Measurements from ENCODE around the gene RIMS4. TPM values are rescaled to one million over a fixed set of nuclear protein-coding genes. Genes with fewer than 3 reads are reported as not detected.

RIMS4 gene
- total and polyA plus RNA-seq, 7 donors: 0.01 to 0.73 (median 0.16) TPM

DNA sequence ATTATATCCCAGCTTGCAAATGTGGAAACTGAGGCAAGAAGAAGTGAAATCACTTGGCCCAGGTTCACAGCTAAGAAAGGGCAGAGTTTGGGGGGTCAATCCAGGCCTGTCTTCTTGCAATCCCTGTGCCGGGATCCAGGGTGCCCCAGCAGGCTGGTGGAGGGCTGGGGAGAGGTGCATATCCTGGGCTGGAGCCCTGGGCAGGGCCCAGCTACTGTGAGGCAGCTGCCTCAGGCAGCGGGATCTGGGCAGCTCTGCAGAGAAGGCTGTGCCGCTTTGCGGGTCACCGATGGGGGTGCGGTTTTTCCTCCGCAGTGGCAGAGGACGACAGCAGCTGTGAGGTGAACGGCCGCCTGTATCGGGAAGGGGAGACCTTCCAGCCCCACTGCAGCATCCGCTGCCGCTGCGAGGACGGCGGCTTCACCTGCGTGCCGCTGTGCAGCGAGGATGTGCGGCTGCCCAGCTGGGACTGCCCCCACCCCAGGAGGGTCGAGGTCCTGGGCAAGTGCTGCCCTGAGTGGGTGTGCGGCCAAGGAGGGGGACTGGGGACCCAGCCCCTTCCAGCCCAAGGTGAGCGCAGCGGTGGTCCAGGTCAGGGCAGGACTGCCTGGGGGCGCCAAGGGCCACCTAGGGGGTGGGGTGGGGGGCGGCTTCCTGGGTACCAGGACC is 85.8 kb downstream of the RIMS4 start:
- peaks cover 14% of the 10 kb centered on the region for H3K4me1 ChIP-seq
- H3K36me3 ChIP-seq (ENCODE audit: insufficient read depth in 1 of 2, low read depth in 1 of 2): no peaks in the 10 kb centered on the region
- no peaks in the 10 kb centered on the region for H3K27me3 ChIP-seq (ENCODE audit: insufficient read depth in 3 of 3, low read length in 2 of 3)
- intact Hi-C loops (cut with DNase I): no loop called here
- WGBS, 3 donors: 54 to 70% (median 60%) methylated on average over 25 to 26 of the region's 26 CpGs
- DNase-seq (peak in 1 of 2 donors; percentile 51), ATAC-seq (no peak)
- TF ChIP-seq, protein P1, sequence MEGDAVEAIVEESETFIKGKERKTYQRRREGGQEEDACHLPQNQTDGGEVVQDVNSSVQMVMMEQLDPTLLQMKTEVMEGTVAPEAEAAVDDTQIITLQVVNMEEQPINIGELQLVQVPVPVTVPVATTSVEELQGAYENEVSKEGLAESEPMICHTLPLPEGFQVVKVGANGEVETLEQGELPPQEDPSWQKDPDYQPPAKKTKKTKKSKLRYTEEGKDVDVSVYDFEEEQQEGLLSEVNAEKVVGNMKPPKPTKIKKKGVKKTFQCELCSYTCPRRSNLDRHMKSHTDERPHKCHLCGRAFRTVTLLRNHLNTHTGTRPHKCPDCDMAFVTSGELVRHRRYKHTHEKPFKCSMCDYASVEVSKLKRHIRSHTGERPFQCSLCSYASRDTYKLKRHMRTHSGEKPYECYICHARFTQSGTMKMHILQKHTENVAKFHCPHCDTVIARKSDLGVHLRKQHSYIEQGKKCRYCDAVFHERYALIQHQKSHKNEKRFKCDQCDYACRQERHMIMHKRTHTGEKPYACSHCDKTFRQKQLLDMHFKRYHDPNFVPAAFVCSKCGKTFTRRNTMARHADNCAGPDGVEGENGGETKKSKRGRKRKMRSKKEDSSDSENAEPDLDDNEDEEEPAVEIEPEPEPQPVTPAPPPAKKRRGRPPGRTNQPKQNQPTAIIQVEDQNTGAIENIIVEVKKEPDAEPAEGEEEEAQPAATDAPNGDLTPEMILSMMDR (IDR thresholded peaks at IDR 0.05): no peak
- H3K9me3 ChIP-seq: no peaks in the 10 kb centered on the region
- H3K27ac ChIP-seq: no peak overlapping the region
- H3K4me3 ChIP-seq: no peak overlapping the region

DNA sequence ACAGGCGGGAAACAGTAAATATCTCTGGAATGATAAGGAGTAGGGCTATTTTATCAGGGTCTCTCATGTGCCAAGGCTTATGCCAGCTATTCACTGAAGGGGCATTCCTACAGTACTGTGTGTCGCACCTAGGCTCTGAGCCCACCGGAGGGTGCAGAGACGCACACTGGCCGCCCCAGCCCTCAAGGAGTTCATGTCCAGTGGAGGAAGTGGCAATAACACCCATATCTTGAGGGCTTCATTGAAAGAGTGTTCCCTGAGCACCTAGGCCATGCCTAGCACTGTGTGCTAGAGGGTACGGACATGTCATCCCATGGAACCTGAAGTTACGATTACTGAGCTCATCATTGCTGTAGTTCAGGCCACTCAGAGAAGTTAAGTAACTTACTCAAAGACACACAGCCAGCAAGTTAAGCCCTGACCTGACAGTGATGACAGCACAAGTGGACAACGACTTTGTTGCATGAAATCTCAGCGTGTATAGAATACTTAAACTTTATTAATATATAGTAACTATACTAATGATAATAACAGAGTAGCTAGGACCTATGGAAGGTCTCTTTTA is 86.5 kb downstream of the RIMS4 start:
- H3K27ac ChIP-seq: no peak overlapping the region
- no peak for ATAC-seq
- no peaks in the 10 kb centered on the region for H3K9me3 ChIP-seq
- intact Hi-C loops (cut with DNase I): no loop called here
- H3K36me3 ChIP-seq (ENCODE audit: insufficient read depth in 1 of 2, low read depth in 1 of 2): no peaks in the 10 kb centered on the region
- 92 to 94% (median 93%) methylated on average over 9 of the region's 9 CpGs for WGBS, 3 donors
- no peak overlapping the region for H3K4me3 ChIP-seq
- peaks cover 8% of the 10 kb centered on the region for H3K4me1 ChIP-seq
- peak in 1 of 2 donors; percentile 13 for DNase-seq
- H3K27me3 ChIP-seq (ENCODE audit: insufficient read depth in 3 of 3, low read length in 2 of 3): no peaks in the 10 kb centered on the region
- TF ChIP-seq, protein P1 (IDR thresholded peaks at IDR 0.05): no peak

DNA sequence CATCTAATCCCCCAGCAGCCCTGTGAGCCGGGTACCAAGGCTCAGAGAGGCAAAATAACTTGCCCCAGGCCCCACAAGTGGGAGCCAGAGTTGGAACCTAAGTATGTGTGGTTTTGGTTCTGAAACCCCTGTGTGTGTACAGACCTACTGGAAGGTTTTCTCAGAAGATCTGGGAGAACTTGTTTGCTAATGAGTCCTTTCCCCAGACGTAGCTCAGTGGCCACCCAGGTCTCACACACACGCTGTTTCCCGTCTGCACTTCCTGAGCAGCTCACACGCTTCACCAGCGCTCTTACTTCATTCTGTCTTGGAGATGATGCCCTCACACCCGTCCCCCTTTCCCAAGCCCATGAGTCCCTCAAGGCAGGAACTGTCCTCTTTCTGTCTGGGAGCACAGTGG is 87.0 kb downstream of the RIMS4 start:
- ATAC-seq (no peak), DNase-seq (peak in 1 of 2 donors; percentile 17)
- Histone ChIP-seq H3K36me3 (ENCODE audit: insufficient read depth in 1 of 2, low read depth in 1 of 2) (no peaks in the 10 kb centered on the region), H3K27ac (no peak overlapping the region), H3K4me3 (no peak overlapping the region), H3K27me3 (ENCODE audit: insufficient read depth in 3 of 3, low read length in 2 of 3) (no peaks in the 10 kb centered on the region), H3K9me3 (no peaks in the 10 kb centered on the region), H3K4me1 (peaks cover 4% of the 10 kb centered on the region)
- 74 to 83% (median 80%) methylated on average over 7 of the region's 7 CpGs for WGBS, 3 donors
- TF ChIP-seq, protein P1 (IDR thresholded peaks at IDR 0.05): no peak
- intact Hi-C loops (cut with DNase I): no loop called here

DNA sequence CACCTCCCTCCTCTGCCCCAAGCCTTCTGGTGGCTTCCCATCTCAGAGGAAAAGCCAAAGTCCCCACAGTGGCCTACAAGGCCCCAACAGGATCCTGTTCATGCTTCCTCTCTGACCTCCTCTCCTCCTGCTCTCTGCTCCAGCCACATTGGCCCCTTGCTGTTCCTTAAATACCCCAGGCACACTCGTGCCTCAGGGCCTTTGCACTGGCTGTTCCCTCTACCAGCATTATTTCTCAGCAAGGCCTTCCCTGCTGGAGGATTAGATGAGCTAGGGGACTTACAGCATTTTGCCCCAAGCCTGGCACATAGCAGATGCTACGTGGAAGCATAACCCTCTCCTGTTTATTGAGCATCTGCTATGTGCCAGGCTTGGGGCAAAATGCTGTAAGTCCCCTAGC is 87.4 kb downstream of the RIMS4 start:
- Histone ChIP-seq H3K4me1 (peaks cover under 1% of the 10 kb centered on the region), H3K4me3 (no peak overlapping the region), H3K27ac (no peak overlapping the region), H3K36me3 (ENCODE audit: insufficient read depth in 1 of 2, low read depth in 1 of 2) (no peaks in the 10 kb centered on the region), H3K9me3 (no peaks in the 10 kb centered on the region), H3K27me3 (ENCODE audit: insufficient read depth in 3 of 3, low read length in 2 of 3) (no peaks in the 10 kb centered on the region)
- WGBS, 3 donors: 89 to 100% (median 92%) methylated on average over 2 of the region's 2 CpGs
- TF ChIP-seq, protein P1 (IDR thresholded peaks at IDR 0.05): no peak
- intact Hi-C loops (cut with DNase I): no loop called here
- DNase-seq (no peak), ATAC-seq (no peak)

DNA sequence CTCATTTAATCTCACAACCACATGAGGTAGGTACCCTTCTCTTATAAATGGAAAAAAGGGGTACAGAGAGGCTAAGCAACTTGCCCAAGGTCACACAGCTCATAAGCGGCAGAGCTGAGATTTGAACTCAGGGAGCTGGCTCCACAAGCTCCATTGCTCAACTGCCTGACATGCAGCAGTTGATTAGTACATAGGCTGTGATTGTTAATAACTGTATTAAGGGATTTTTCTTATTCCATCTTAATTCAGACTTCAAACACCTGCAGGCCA is 88.6 kb downstream of the RIMS4 start:
- DNase-seq (no peak), ATAC-seq (no peak)
- Histone ChIP-seq H3K4me3 (no peak overlapping the region), H3K36me3 (ENCODE audit: insufficient read depth in 1 of 2, low read depth in 1 of 2) (no peaks in the 10 kb centered on the region), H3K27me3 (ENCODE audit: insufficient read depth in 3 of 3, low read length in 2 of 3) (no peaks in the 10 kb centered on the region), H3K27ac (no peak overlapping the region), H3K4me1 (no peaks in the 10 kb centered on the region), H3K9me3 (no peaks in the 10 kb centered on the region)
- 92 to 98% (median 96%) methylated on average over 1 of the region's 1 CpG for WGBS, 3 donors
- TF ChIP-seq, protein P1 (IDR thresholded peaks at IDR 0.05): no peak
- intact Hi-C loops (cut with DNase I): no loop called here
